ENCODE data around the gene DAD1. TPM values are rescaled to one million over a fixed set of nuclear protein-coding genes. Genes with fewer than 3 reads are reported as not detected.

DAD1 gene
- total RNA-seq, 4 donors from 2014 or later = 31.4 to 154 (median 141) TPM

GRCh38 chr14:22539831-22540230 is 49.2 kb downstream of the DAD1 start:
- intact Hi-C loops (cut with DNase I; ENCODE audit: low total_unique reads) (loop anchor here (10.0 kb wide), 1 partner anchor 1385 kb away; the partner anchor contains the start of gene OR5AU1), in situ Hi-C loops (cut with MboI; ENCODE audit: low pct_ligation_motif_present in 1 of 4, low pct_unique_long_range_greater_than_20kb in 1 of 4, low sequenced_read_pairs in 3 of 4) (no loop called here)
- no peaks in the 10 kb centered on the region for H3K36me3 ChIP-seq
- peak overlapping the region in 1 of 4 donors; percentile 73 for H3K27ac ChIP-seq
- no peak for TF ChIP-seq CTCF (IDR thresholded peaks at IDR 0.05)
- no peak for TF ChIP-seq POLR2A (IDR thresholded peaks at IDR 0.05)
- no peak for TF ChIP-seq POLR2AphosphoS5 (IDR thresholded peaks at IDR 0.05)
- no peak for TF ChIP-seq EP300 (IDR thresholded peaks at IDR 0.05; ENCODE audit: low read depth)
- no peaks in the 10 kb centered on the region for H3K9me3 ChIP-seq
- 82 to 86% methylated on average over 3 of the region's 3 CpGs for WGBS, 2 donors (ENCODE audit: low coverage in 1 of 2)
- H3K27me3 ChIP-seq = no peaks in the 10 kb centered on the region
- no peak for DNase-seq
- H3K4me3 ChIP-seq = no peak overlapping the region
- H3K4me1 ChIP-seq = peaks cover 0 to 5% (median 2%) of the 10 kb centered on the region in 4 donors

- no peaks in the 10 kb centered on the region for H3K9me3 ChIP-seq
- no peak for TF ChIP-seq EP300 (IDR thresholded peaks at IDR 0.05; ENCODE audit: low read depth)
- no peak for TF ChIP-seq POLR2AphosphoS5 (IDR thresholded peaks at IDR 0.05)
- TF ChIP-seq CTCF (IDR thresholded peaks at IDR 0.05) = no peak
- TF ChIP-seq POLR2A (IDR thresholded peaks at IDR 0.05) = no peak
- peak overlapping the region; percentile 53 to 73 (median 64) for H3K27ac ChIP-seq
- H3K4me3 ChIP-seq = no peak overlapping the region
- in situ Hi-C loops (cut with MboI; ENCODE audit: low pct_ligation_motif_present in 1 of 4, low pct_unique_long_range_greater_than_20kb in 1 of 4, low sequenced_read_pairs in 3 of 4) = no loop called here
- no peak for DNase-seq
- H3K36me3 ChIP-seq = no peaks in the 10 kb centered on the region
- H3K4me1 ChIP-seq = peaks cover 0 to 5% (median 2%) of the 10 kb centered on the region in 4 donors
- 78% methylated on average over 5 of the region's 5 CpGs; no CpG with 5 or more reads in 1 of the 2 donors for WGBS, 2 donors (ENCODE audit: low coverage in 1 of 2)
- intact Hi-C loops (cut with DNase I; ENCODE audit: low total_unique reads) = loop anchor here (10.0 kb wide), 1 partner anchor 1384 kb away; the partner anchor contains the start of gene OR5AU1
- H3K27me3 ChIP-seq = no peaks in the 10 kb centered on the region
These were observed 50.3 kb downstream of the DAD1 start for GRCh38 chr14:22538671-22539228.

GRCh38 chr14:22537436-22538310 is 51.4 kb downstream of the DAD1 start:
- H3K9me3 ChIP-seq = no peaks in the 10 kb centered on the region
- no peak overlapping the region for H3K4me3 ChIP-seq
- peak overlapping the region; percentile 53 to 73 (median 64) for H3K27ac ChIP-seq
- H3K27me3 ChIP-seq = no peaks in the 10 kb centered on the region
- no peaks in the 10 kb centered on the region for H3K36me3 ChIP-seq
- TF ChIP-seq CTCF (IDR thresholded peaks at IDR 0.05) = no peak
- no peak for TF ChIP-seq EP300 (IDR thresholded peaks at IDR 0.05; ENCODE audit: low read depth)
- no peak for TF ChIP-seq POLR2A (IDR thresholded peaks at IDR 0.05)
- no peak for TF ChIP-seq POLR2AphosphoS5 (IDR thresholded peaks at IDR 0.05)
- 86 to 96% methylated on average over 1 to 8 of the region's 8 CpGs for WGBS, 2 donors (ENCODE audit: low coverage in 1 of 2)
- intact Hi-C loops (cut with DNase I; ENCODE audit: low total_unique reads) (loop anchor here (10.0 kb wide), 1 partner anchor 1383 kb away; the partner anchor contains the start of gene OR5AU1), in situ Hi-C loops (cut with MboI; ENCODE audit: low pct_ligation_motif_present in 1 of 4, low pct_unique_long_range_greater_than_20kb in 1 of 4, low sequenced_read_pairs in 3 of 4) (no loop called here)
- H3K4me1 ChIP-seq = peaks cover 0 to 6% (median 3%) of the 10 kb centered on the region in 4 donors
- DNase-seq = no peak

GRCh38 chr14:22536853-22537338 is 52.1 kb downstream of the DAD1 start:
- H3K27ac ChIP-seq = peak overlapping the region; percentile 53 to 73 (median 64)
- peak; percentile 48 for DNase-seq
- no peaks in the 10 kb centered on the region for H3K36me3 ChIP-seq
- H3K4me3 ChIP-seq = no peak overlapping the region
- 48 to 100% methylated on average over 1 to 6 of the region's 6 CpGs for WGBS, 2 donors (ENCODE audit: low coverage in 1 of 2)
- peaks cover 0 to 12% (median 3%) of the 10 kb centered on the region in 4 donors for H3K4me1 ChIP-seq
- H3K9me3 ChIP-seq = no peaks in the 10 kb centered on the region
- H3K27me3 ChIP-seq = no peaks in the 10 kb centered on the region
- in situ Hi-C loops (cut with MboI; ENCODE audit: low pct_ligation_motif_present in 1 of 4, low pct_unique_long_range_greater_than_20kb in 1 of 4, low sequenced_read_pairs in 3 of 4) (no loop called here), intact Hi-C loops (cut with DNase I; ENCODE audit: low total_unique reads) (loop anchor here (10.0 kb wide), 1 partner anchor 1382 kb away; the partner anchor contains the start of gene OR5AU1)
- TF ChIP-seq POLR2A (IDR thresholded peaks at IDR 0.05) (no peak), POLR2AphosphoS5 (IDR thresholded peaks at IDR 0.05) (peak; percentile 19 to 59 (median 47)), EP300 (IDR thresholded peaks at IDR 0.05; ENCODE audit: low read depth) (no peak)

Data from transverse colon (tissue), 4 donors.